OCI-LY3 (cell line): ENCODE results near the gene TTLL10.

ENCODE experiments used
- CTCF ChIP-seq: fragments of 200-600, 300-600 bp; sonication (generic); IDR thresholded peaks from 2 replicates; pipeline ENCODE4 v1.5.1; 2014; ENCODE audit warnings: antibody characterized with exemption, low read length, low read depth
- EZH2phosphoT487 ChIP-seq: fragments of 200-600 bp; shearing (Covaris generic); IDR thresholded peaks from 2 replicates; pipeline ENCODE4 v1.6.1; 2018; ENCODE audit warnings: antibody characterized with exemption, mixed run types, low read depth

- TF ChIP-seq CTCF: no peak
- no peak for TF ChIP-seq EZH2phosphoT487
Measured at GRCh38 chr1:1124786-1125642, 48.7 kb upstream of the TTLL10 start.
